ENCODE data around the gene DUSP28.
A peak's percentile ranks its signal among the peaks of the same experiment; 100 is the strongest.

Gene DUSP28

GRCh38 chr2:240586198-240586918 lies 26.2 kb downstream of the DUSP28 start, which contains the start of gene CAPN10:
TSS of gene CAPN10 (plus strand) at chr2:240586734. CDS start at chr2:240586912, 178 bp downstream.
- DNase-seq (ENCODE audit: low spot score): peak; percentile 96
- ChIA-PET POLR2A (ENCODE audit: low non-redundant PET) (interaction anchor here (0.6 to 2.4 kb wide), 5 partner anchors 17 to 72 kb away, joined by 3 to 12 read pairs (median 4); partner anchors contain the start of gene DUSP28), CTCF (interaction anchor here (0.6 to 1.1 kb wide), 3 partner anchors 17 to 454 kb away, joined by 3 to 5 read pairs (median 4); no protein-coding TSS in a partner anchor)
- TF ChIP-seq CTCF (conservative IDR thresholded peaks at IDR 0.05; ENCODE audit: low read depth): no peak
- H3K27ac ChIP-seq: peak within 1 kb of the TSS; percentile 89

- TF ChIP-seq CTCF (conservative IDR thresholded peaks at IDR 0.05; ENCODE audit: low read depth): no peak
- CTCF ChIA-PET: interaction anchor here (0.7 to 1.1 kb wide), 4 partner anchors 18 to 310 kb away, joined by 3 to 5 read pairs (median 3); no protein-coding TSS in a partner anchor
- DNase-seq (ENCODE audit: low spot score): no peak
- H3K27ac ChIP-seq: peak overlapping the region; percentile 89
- POLR2A ChIA-PET (ENCODE audit: low non-redundant PET): interaction anchor here (1.2 to 2.4 kb wide), 3 partner anchors 18 to 27 kb away, joined by 4 to 12 read pairs (median 8); partner anchors contain the start of gene DUSP28
These were observed 27.0 kb downstream of the DUSP28 start for GRCh38 chr2:240586919-240587800.

GRCh38 chr2:240588006-240588655 lies 28.0 kb downstream of the DUSP28 start:
- ChIA-PET POLR2A (ENCODE audit: low non-redundant PET) (no interaction called here), CTCF (interaction anchor here (0.6 to 0.7 kb wide), 3 partner anchors 13 to 311 kb away, joined by 3 read pairs; no protein-coding TSS in a partner anchor)

GRCh38 chr2:240588669-240589068 lies 28.5 kb downstream of the DUSP28 start:
- no peak overlapping the region; the same call in 1 of the 2 replicates for H3K27ac ChIP-seq
- CTCF ChIA-PET: interaction anchor here (0.6 kb wide), 1 partner anchor 13 kb away, joined by 3 read pairs; no protein-coding TSS in a partner anchor
- DNase-seq (ENCODE audit: low spot score): no peak
- no peak for TF ChIP-seq CTCF (conservative IDR thresholded peaks at IDR 0.05; ENCODE audit: low read depth)
- POLR2A ChIA-PET (ENCODE audit: low non-redundant PET): interaction anchor here (0.7 kb wide), 1 partner anchor 22 kb away, joined by 3 read pairs; no protein-coding TSS in a partner anchor

More at GRCh38 chr2:240588006-240588655, 28.0 kb downstream of the DUSP28 start:
- DNase-seq (ENCODE audit: low spot score): no peak
- no peak for TF ChIP-seq CTCF (conservative IDR thresholded peaks at IDR 0.05; ENCODE audit: low read depth)
- H3K27ac ChIP-seq: no peak overlapping the region

- no peak for TF ChIP-seq CTCF (conservative IDR thresholded peaks at IDR 0.05; ENCODE audit: low read depth)
- CTCF ChIA-PET: interaction anchor here (0.6 kb wide), 2 partner anchors 26 to 477 kb away, joined by 3 to 4 read pairs; no protein-coding TSS in a partner anchor
- POLR2A ChIA-PET (ENCODE audit: low non-redundant PET): interaction anchor here (0.7 kb wide), 1 partner anchor 21 kb away, joined by 3 read pairs; no protein-coding TSS in a partner anchor
- peak overlapping the region; percentile 10; the same call in 1 of the 2 replicates for H3K27ac ChIP-seq
- DNase-seq (ENCODE audit: low spot score): no peak
These were observed 29.2 kb downstream of the DUSP28 start for GRCh38 chr2:240589375-240589774.
